Measurements from ENCODE around the gene DAGLB. TPM values are rescaled to one million over a fixed set of nuclear protein-coding genes. Genes with fewer than 3 reads are reported as not detected.

DAGLB gene, protein sequence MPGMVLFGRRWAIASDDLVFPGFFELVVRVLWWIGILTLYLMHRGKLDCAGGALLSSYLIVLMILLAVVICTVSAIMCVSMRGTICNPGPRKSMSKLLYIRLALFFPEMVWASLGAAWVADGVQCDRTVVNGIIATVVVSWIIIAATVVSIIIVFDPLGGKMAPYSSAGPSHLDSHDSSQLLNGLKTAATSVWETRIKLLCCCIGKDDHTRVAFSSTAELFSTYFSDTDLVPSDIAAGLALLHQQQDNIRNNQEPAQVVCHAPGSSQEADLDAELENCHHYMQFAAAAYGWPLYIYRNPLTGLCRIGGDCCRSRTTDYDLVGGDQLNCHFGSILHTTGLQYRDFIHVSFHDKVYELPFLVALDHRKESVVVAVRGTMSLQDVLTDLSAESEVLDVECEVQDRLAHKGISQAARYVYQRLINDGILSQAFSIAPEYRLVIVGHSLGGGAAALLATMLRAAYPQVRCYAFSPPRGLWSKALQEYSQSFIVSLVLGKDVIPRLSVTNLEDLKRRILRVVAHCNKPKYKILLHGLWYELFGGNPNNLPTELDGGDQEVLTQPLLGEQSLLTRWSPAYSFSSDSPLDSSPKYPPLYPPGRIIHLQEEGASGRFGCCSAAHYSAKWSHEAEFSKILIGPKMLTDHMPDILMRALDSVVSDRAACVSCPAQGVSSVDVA
- 10 to 100 TPM in 3 of 4 donors, 1 to 10 TPM in 1; 9.8 to 14.6 (median 12.0) TPM for total RNA-seq

DNA sequence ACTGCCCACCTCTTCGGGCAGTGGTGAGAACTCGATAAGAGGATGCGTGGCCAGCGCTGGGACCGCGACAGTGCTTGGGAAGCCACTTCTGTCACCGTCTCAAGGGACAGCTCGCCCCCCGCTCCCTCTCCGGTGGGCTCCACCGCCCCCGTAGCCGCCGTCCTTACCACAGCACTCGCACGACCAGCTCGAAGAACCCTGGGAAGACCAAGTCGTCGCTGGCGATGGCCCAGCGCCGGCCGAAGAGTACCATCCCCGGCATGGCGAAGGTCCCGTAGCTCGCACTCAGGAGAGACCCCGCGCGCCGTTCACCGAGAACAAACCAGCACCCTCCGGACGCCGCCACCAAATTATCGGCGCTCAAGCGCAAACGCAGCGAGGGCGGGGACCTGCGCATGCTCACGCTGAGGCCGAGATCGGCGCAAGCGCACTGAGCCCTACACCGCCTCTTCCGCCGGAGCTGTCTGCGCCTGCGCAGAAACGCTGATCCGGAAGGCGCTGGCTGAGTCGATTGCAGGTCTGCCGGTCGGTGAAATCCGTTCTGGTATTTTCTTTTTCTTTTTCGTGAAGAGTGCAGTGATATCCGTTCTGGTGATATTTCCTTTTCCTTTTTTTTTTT, at the start of gene DAGLB:
DAGLB (minus strand) TSS at position 374 of the 619 bp plus-strand sequence; CDS start at position 262, 112 bp downstream.
- no peaks in the 10 kb centered on the region for H3K27me3 ChIP-seq
- peaks cover 5 to 30% (median 17%) of the 10 kb centered on the region in 4 donors for H3K36me3 ChIP-seq
- H3K27ac ChIP-seq (replicated peaks in 1 of 4): peak within 1 kb of the TSS; percentile 88 to 95 (median 90)
- peak within 1 kb of the TSS; percentile 76 to 99 (median 92) for H3K4me3 ChIP-seq
- H3K9me3 ChIP-seq: no peaks in the 10 kb centered on the region
- intact Hi-C loops (cut with DNase I): no loop called here
- peak; percentile 95 for DNase-seq (ENCODE audit: extremely low spot score)
- under 1% methylated on average over 47 of the region's 61 CpGs for WGBS
- TF ChIP-seq, protein P1, sequence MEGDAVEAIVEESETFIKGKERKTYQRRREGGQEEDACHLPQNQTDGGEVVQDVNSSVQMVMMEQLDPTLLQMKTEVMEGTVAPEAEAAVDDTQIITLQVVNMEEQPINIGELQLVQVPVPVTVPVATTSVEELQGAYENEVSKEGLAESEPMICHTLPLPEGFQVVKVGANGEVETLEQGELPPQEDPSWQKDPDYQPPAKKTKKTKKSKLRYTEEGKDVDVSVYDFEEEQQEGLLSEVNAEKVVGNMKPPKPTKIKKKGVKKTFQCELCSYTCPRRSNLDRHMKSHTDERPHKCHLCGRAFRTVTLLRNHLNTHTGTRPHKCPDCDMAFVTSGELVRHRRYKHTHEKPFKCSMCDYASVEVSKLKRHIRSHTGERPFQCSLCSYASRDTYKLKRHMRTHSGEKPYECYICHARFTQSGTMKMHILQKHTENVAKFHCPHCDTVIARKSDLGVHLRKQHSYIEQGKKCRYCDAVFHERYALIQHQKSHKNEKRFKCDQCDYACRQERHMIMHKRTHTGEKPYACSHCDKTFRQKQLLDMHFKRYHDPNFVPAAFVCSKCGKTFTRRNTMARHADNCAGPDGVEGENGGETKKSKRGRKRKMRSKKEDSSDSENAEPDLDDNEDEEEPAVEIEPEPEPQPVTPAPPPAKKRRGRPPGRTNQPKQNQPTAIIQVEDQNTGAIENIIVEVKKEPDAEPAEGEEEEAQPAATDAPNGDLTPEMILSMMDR (IDR thresholded peaks at IDR 0.05): peak in 2 of 3 experiments; percentile 5 to 10
- peak; percentile 94 to 98 for TF ChIP-seq POLR2AphosphoS5 (IDR thresholded peaks at IDR 0.05)
- TF ChIP-seq EP300 (IDR thresholded peaks at IDR 0.05): no peak
- peak; percentile 85 for TF ChIP-seq POLR2A (IDR thresholded peaks at IDR 0.05; ENCODE audit: low read depth)
- peaks cover 10 to 31% (median 21%) of the 10 kb centered on the region in 4 donors for H3K4me1 ChIP-seq

DNA sequence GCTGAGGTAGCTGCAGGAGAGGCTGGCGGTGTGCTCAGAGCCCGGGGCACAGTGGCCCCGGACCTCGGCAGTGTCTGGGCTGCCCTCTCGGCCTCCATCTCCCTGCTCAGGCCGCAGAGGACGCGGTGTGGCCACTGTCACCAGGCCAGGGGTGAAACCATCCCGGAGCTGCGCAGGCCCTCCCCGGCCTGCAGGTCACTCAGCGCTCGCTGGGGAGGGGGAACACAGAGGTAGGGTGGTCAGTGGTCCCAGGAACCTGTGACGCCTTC, 49.8 kb upstream of the DAGLB start:
- Histone ChIP-seq H3K27me3 (no peaks in the 10 kb centered on the region), H3K9me3 (no peaks in the 10 kb centered on the region), H3K36me3 (no peaks in the 10 kb centered on the region), H3K4me1 (no peaks in the 10 kb centered on the region), H3K4me3 (no peak overlapping the region), H3K27ac (replicated peaks in 1 of 4) (no peak overlapping the region)
- WGBS: 88% methylated on average over 6 of the region's 14 CpGs
- no peak for DNase-seq (ENCODE audit: extremely low spot score)
- TF ChIP-seq, protein P1 (IDR thresholded peaks at IDR 0.05): no peak
- no peak for TF ChIP-seq POLR2AphosphoS5 (IDR thresholded peaks at IDR 0.05)
- TF ChIP-seq EP300 (IDR thresholded peaks at IDR 0.05): no peak
- no peak for TF ChIP-seq POLR2A (IDR thresholded peaks at IDR 0.05; ENCODE audit: low read depth)
- intact Hi-C loops (cut with DNase I): no loop called here

DNA sequence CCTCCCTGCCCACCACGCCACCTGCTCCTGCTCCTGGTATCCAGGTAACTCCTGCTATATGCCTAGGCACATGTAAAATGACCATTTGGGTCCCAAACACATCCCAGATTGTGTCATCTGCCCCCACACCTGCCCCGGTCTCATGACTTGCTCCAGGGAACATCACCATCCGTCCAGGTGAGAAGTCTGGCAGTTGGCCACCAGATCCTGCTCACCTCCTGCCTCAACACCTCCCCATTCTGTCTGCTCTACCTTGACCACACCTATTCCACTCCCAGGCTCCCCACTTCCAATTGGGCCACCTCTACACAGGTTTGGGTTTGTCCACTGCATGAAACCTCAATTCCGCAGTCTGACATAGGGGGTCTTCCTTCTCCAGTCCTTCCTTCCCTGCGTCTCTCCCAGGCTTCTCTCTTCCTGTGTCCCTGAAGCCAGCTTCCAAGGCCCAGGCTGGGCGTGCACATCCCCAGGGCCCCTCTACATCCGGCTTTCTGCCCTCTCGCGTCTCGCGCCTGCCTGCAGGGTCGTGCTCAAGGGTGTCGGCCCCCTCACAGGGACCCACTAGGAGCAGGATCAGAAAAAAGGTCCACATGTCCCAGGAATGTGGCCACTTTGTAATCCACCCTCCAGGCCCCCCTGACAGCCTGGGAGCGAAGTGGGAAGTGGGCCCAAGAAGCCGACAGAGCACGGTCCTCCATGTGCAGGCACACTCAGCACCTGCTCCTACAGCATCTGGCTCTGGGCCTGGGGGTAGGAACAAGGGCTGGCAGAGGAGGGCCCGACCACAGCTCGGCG, 49.3 kb upstream of the DAGLB start:
- WGBS: 82% methylated on average over 17 of the region's 19 CpGs
- no peaks in the 10 kb centered on the region for H3K36me3 ChIP-seq
- H3K9me3 ChIP-seq: no peaks in the 10 kb centered on the region
- TF ChIP-seq, protein P1 (IDR thresholded peaks at IDR 0.05): no peak
- TF ChIP-seq POLR2AphosphoS5 (IDR thresholded peaks at IDR 0.05) (no peak), POLR2A (IDR thresholded peaks at IDR 0.05; ENCODE audit: low read depth) (no peak), EP300 (IDR thresholded peaks at IDR 0.05) (no peak)
- H3K4me3 ChIP-seq: no peak overlapping the region
- no peaks in the 10 kb centered on the region for H3K27me3 ChIP-seq
- H3K27ac ChIP-seq (replicated peaks in 1 of 4): no peak overlapping the region
- no peaks in the 10 kb centered on the region for H3K4me1 ChIP-seq
- intact Hi-C loops (cut with DNase I): no loop called here
- DNase-seq (ENCODE audit: extremely low spot score): no peak

DNA sequence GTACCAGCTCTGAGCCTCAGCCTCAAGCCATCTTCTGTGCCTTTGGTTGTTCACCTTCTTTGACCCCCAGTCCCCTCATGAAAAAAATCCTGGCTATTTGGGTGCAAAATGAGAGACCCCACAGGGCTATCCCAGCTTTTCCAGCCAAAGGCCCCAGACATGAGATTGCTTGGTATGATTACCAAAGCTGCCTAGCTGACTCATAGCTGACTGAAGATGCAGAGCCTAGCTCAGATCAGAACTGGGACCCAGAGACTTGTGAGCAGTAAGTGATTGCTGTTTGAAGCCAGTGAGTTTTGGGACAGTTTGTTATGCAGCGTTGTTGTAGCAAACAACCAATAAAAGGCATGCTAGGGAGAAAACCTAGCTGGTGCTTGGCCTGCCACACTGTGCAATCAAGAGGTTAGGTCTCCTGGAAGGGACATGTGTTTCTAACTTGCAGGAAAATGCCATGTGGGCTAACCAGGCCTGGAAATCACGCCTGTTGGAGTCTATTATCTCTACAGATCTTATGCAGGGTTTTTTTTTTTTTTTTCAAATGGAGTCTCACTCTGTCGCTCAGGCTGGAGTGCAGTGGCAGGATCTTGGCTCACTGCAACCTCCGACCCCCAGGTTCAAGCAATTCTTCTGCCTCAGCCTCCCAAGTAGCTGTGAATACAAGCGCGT, 48.0 kb upstream of the DAGLB start:
- intact Hi-C loops (cut with DNase I): no loop called here
- Histone ChIP-seq H3K36me3 (no peaks in the 10 kb centered on the region), H3K9me3 (no peaks in the 10 kb centered on the region), H3K4me1 (no peaks in the 10 kb centered on the region), H3K27me3 (no peaks in the 10 kb centered on the region), H3K4me3 (no peak overlapping the region), H3K27ac (replicated peaks in 1 of 4) (no peak overlapping the region)
- no peak for TF ChIP-seq POLR2A (IDR thresholded peaks at IDR 0.05; ENCODE audit: low read depth)
- no peak for TF ChIP-seq EP300 (IDR thresholded peaks at IDR 0.05)
- TF ChIP-seq POLR2AphosphoS5 (IDR thresholded peaks at IDR 0.05): no peak
- TF ChIP-seq, protein P1 (IDR thresholded peaks at IDR 0.05): no peak
- DNase-seq (ENCODE audit: extremely low spot score): no peak
- WGBS: 94% methylated on average over 6 of the region's 6 CpGs
